Loucy (cell line): ENCODE measurements around the gene C6orf120.
"Not testable (repeated sequence)": the region's sequence is repeated elsewhere in the genome, so short reads cannot be mapped to it uniquely, and the experiment has no call there.

Experiments
- H2AFZ ChIP-seq: fragments of 200-600 bp; sonication (generic); 2 replicates; pipeline ENCODE4 v1.6.0; 2016; ENCODE audit warnings: antibody characterized with exemption, mild to moderate bottlenecking, low read length, moderate library complexity
- H3F3A ChIP-seq: fragments of 200-600 bp; 2 replicates; pipeline ENCODE4 v1.6.0; 2016; ENCODE audit warnings: antibody characterized with exemption, low read depth, mild to moderate bottlenecking
- H3K27me3 ChIP-seq: fragments of 200-600 bp; sonication (generic); 2 replicates; pipeline ENCODE4 v1.6.1; 2014; ENCODE audit warnings: low read length, mild to moderate bottlenecking; ENCODE audit not compliant: insufficient read depth, poor library complexity, severe bottlenecking
- H3K36me3 ChIP-seq: fragments of 200-600 bp; sonication (generic); 2 replicates; pipeline ENCODE4 v1.6.1; 2016; ENCODE audit warnings: low read length; ENCODE audit not compliant: insufficient read depth
- H3K4me1 ChIP-seq: fragments of 200-600 bp; sonication (generic); 2 replicates; pipeline ENCODE4 v1.5.1; 2014; ENCODE audit warnings: low read length, mild to moderate bottlenecking; ENCODE audit not compliant: insufficient read depth, poor library complexity, severe bottlenecking
- H3K4me2 ChIP-seq: fragments of 200-600 bp; sonication (generic); 2 replicates; pipeline ENCODE4 v1.6.0; 2014; ENCODE audit warnings: antibody characterized with exemption, low read length, low read depth, mild to moderate bottlenecking; ENCODE audit not compliant: poor library complexity, severe bottlenecking
- H3K4me3 ChIP-seq: fragments of 200-600 bp; sonication (generic); 2 replicates; pipeline ENCODE4 v1.5.1; 2014; ENCODE audit warnings: low read length, mild to moderate bottlenecking, mixed read lengths; ENCODE audit not compliant: poor library complexity, severe bottlenecking
- H3K79me2 ChIP-seq: fragments of 200-600 bp; sonication (generic); 2 replicates; pipeline ENCODE4 v1.6.1; 2014; ENCODE audit warnings: low read length; ENCODE audit not compliant: insufficient read depth
- H3K9ac ChIP-seq: fragments of 200-600 bp; sonication (generic); 2 replicates; pipeline ENCODE4 v1.6.0; 2014; ENCODE audit warnings: mild to moderate bottlenecking, low read depth, low read length, moderate library complexity; ENCODE audit not compliant: poor library complexity, severe bottlenecking
- H3K9me2 ChIP-seq: fragments of 200-600 bp; sonication (generic); replicated peaks from 2 replicates; pipeline ENCODE4 v1.6.1; 2016; ENCODE audit warnings: low read depth, low read length, mixed read lengths
- H3K9me3 ChIP-seq: fragments of 200-600 bp; sonication (generic); 2 replicates; pipeline ENCODE4 v1.6.1; 2014; ENCODE audit warnings: mild to moderate bottlenecking, antibody characterized with exemption, low read length, low read depth; ENCODE audit not compliant: insufficient read depth
- H4K20me1 ChIP-seq: fragments of 200-600 bp; sonication (generic); 2 replicates; pipeline ENCODE4 v1.6.0; 2014; ENCODE audit warnings: antibody characterized with exemption, low read length, mild to moderate bottlenecking; ENCODE audit not compliant: insufficient read depth, poor library complexity, severe bottlenecking
- CTCF ChIP-seq: fragments of 200-600 bp; sonication (generic); conservative IDR thresholded peaks from 2 replicates; pipeline ENCODE4 v1.5.1; 2014; ENCODE audit warnings: mild to moderate bottlenecking, antibody characterized with exemption, low read length
- EZH2phosphoT487 ChIP-seq: fragments of 200-600 bp; IDR thresholded peaks from 2 replicates; pipeline ENCODE4 v1.6.1; 2018; ENCODE audit warnings: antibody characterized with exemption, mild to moderate bottlenecking, moderate library complexity, borderline replicate concordance

Gene C6orf120

GRCh38 chr6:169692516-169692915 is 9.4 kb upstream of the C6orf120 start:
- H3K4me1 ChIP-seq = no peaks in the 10 kb centered on the region
- H4K20me1 ChIP-seq = no peaks in the 10 kb centered on the region
- H3K4me3 ChIP-seq = no peak overlapping the region
- no peaks in the 10 kb centered on the region for H3K27me3 ChIP-seq
- no peaks in the 10 kb centered on the region for H3F3A ChIP-seq
- H3K4me2 ChIP-seq = no peak overlapping the region
- no peak overlapping the region for H3K9ac ChIP-seq
- H2AFZ ChIP-seq = no peak overlapping the region
- no peak for TF ChIP-seq EZH2phosphoT487
- TF ChIP-seq CTCF = no peak
- H3K9me2 ChIP-seq = no peaks in the 10 kb centered on the region
- peaks cover 9% of the 10 kb centered on the region; the same call in 1 of the 2 replicates for H3K9me3 ChIP-seq
- H3K36me3 ChIP-seq = no peaks in the 10 kb centered on the region
- H3K79me2 ChIP-seq = no peaks in the 10 kb centered on the region

- Histone ChIP-seq H3K9me3 (peaks cover 6% of the 10 kb centered on the region; the same call in 1 of the 2 replicates), H4K20me1 (no peaks in the 10 kb centered on the region), H3K9ac (no peak overlapping the region), H3K4me1 (peaks cover 7% of the 10 kb centered on the region), H3K4me3 (no peak overlapping the region), H2AFZ (no peak overlapping the region), H3K9me2 (no peaks in the 10 kb centered on the region), H3K27me3 (no peaks in the 10 kb centered on the region), H3K36me3 (no peaks in the 10 kb centered on the region), H3K4me2 (no peak overlapping the region), H3F3A (no peaks in the 10 kb centered on the region), H3K79me2 (peaks cover 3% of the 10 kb centered on the region; the same call in 1 of the 2 replicates)
- no peak for TF ChIP-seq CTCF
- TF ChIP-seq EZH2phosphoT487 = no peak
Measured at GRCh38 chr6:169695131-169695530, 6.8 kb upstream of the C6orf120 start.

- H3K9me2 ChIP-seq, H3K4me2 ChIP-seq, H3K9ac ChIP-seq, H2AFZ ChIP-seq, H3K27me3 ChIP-seq, H4K20me1 ChIP-seq, H3K36me3 ChIP-seq, H3K9me3 ChIP-seq, H3K4me3 ChIP-seq, H3F3A ChIP-seq: not testable (repeated sequence)
- TF ChIP-seq CTCF = peak; percentile 47
- peaks cover 22% of the 10 kb centered on the region for H3K4me1 ChIP-seq
- peaks cover 19% of the 10 kb centered on the region for H3K79me2 ChIP-seq
Measured at GRCh38 chr6:169697115-169697514, 4.8 kb upstream of the C6orf120 start.
